HEK293T (cell line): ENCODE measurements around the gene FAT2.

Experiments
- CTCF ChIA-PET: fragments of 350-600 bp; formaldehyde crosslinking; extraction: SDS; loops from one replicate; lab custom pipeline; 2021; ENCODE audit warnings: antibody characterized with exemption, inconsistent platforms; lab: Yijun Ruan, JAX
- POLR2A ChIA-PET: fragments of 350-600 bp; formaldehyde crosslinking; extraction: SDS; loops from one replicate; lab custom pipeline; 2020; ENCODE audit warnings: antibody characterized with exemption, inconsistent platforms; lab: Yijun Ruan, JAX
- DNase-seq: peaks from one replicate; pipeline ENCODE4 v3.0.0; 2012; ENCODE audit warnings: mixed read lengths; ENCODE audit errors: extremely low spot score
- ARNT ChIP-seq: fragments of 450-650 bp; IDR thresholded peaks from 2 replicates; pipeline ENCODE4 v1.6.1; 2017; ENCODE audit warnings: mild to moderate bottlenecking
- BHLHE40 ChIP-seq: fragments of 450-650 bp; IDR thresholded peaks from 2 replicates; pipeline ENCODE4 v1.6.1; 2016; ENCODE audit warnings: mild to moderate bottlenecking, moderate library complexity, borderline replicate concordance
- CTBP1 ChIP-seq: fragments of 450-650 bp; IDR thresholded peaks from 2 replicates; pipeline ENCODE4 v1.6.1; 2016; ENCODE audit warnings: borderline replicate concordance
- ELF4 ChIP-seq: fragments of 450-650 bp; IDR thresholded peaks from 2 replicates; pipeline ENCODE4 v1.6.1; 2017; ENCODE audit warnings: antibody characterized with exemption
- FOXA1 ChIP-seq: fragments of 450-650 bp; IDR thresholded peaks from 2 replicates; pipeline ENCODE4 v1.6.1; 2016; ENCODE audit warnings: mild to moderate bottlenecking
- FOXK2 ChIP-seq: fragments of 450-650 bp; IDR thresholded peaks from 2 replicates; pipeline ENCODE4 v1.6.1; 2016; ENCODE audit warnings: mild to moderate bottlenecking
- FOXM1 ChIP-seq: fragments of 450-650 bp; IDR thresholded peaks from 2 replicates; pipeline ENCODE4 v1.6.1; 2017; ENCODE audit warnings: mild to moderate bottlenecking, borderline replicate concordance
- HDGF ChIP-seq: fragments of 450-650 bp; IDR thresholded peaks from 2 replicates; pipeline ENCODE4 v1.6.1; 2017; ENCODE audit warnings: antibody characterized with exemption, borderline replicate concordance
- L3MBTL2 ChIP-seq: fragments of 450-650 bp; conservative IDR thresholded peaks from 2 replicates; pipeline ENCODE4 v1.6.1; 2016; ENCODE audit warnings: mild to moderate bottlenecking
- LEF1 ChIP-seq: fragments of 450-650 bp; IDR thresholded peaks from 2 replicates; pipeline ENCODE4 v1.6.1; 2017; ENCODE audit warnings: mild to moderate bottlenecking, borderline replicate concordance
- NFRKB ChIP-seq: fragments of 450-650 bp; IDR thresholded peaks from 2 replicates; pipeline ENCODE4 v1.6.1; 2016; ENCODE audit warnings: mild to moderate bottlenecking, moderate library complexity
- PKNOX1 ChIP-seq: fragments of 450-650 bp; IDR thresholded peaks from 2 replicates; pipeline ENCODE4 v1.6.1; 2016
- SP1 ChIP-seq: fragments of 450-650 bp; IDR thresholded peaks from 2 replicates; pipeline ENCODE4 v1.6.1; 2017
- SUZ12 ChIP-seq: fragments of 450-650 bp; IDR thresholded peaks from 2 replicates; pipeline ENCODE4 v1.6.1; 2016; ENCODE audit warnings: mild to moderate bottlenecking
- TARDBP ChIP-seq: fragments of 450-650 bp; IDR thresholded peaks from 2 replicates; pipeline ENCODE4 v1.6.1; 2016
- ZNF384 ChIP-seq: fragments of 450-650 bp; IDR thresholded peaks from 2 replicates; pipeline ENCODE4 v1.6.1; 2016

FAT2 gene

GRCh38 chr5:151632524-151632923 is 41.4 kb upstream of the FAT2 start:
- ChIA-PET POLR2A (no interaction called here), CTCF (interaction anchor here (2.5 kb wide), 1 partner anchor 19 kb away, joined by 10 read pairs; no protein-coding TSS in a partner anchor)

GRCh38 chr5:151631941-151632340 is 40.8 kb upstream of the FAT2 start:
- ChIA-PET POLR2A (no interaction called here), CTCF (interaction anchor here (2.5 kb wide), 1 partner anchor 20 kb away, joined by 10 read pairs; no protein-coding TSS in a partner anchor)
- no peak for DNase-seq
- TF ChIP-seq ELF4 (no peak), FOXA1 (no peak)

More at GRCh38 chr5:151632524-151632923, 41.4 kb upstream of the FAT2 start:
- TF ChIP-seq ZNF384 (no peak), SUZ12 (no peak), ELF4 (no peak), HDGF (no peak), FOXK2 (no peak), FOXM1 (no peak), CTBP1 (no peak), NFRKB (no peak), BHLHE40 (no peak), ARNT (no peak), PKNOX1 (no peak), FOXA1 (no peak), SP1 (no peak)
- no peak for DNase-seq

- no peak for TF ChIP-seq SUZ12
- TF ChIP-seq HDGF, result no peak
- TF ChIP-seq FOXM1, result no peak
- TF ChIP-seq LEF1, result no peak
- TF ChIP-seq FOXK2, result no peak
- no peak for TF ChIP-seq BHLHE40
- TF ChIP-seq CTBP1, result no peak
- no peak for TF ChIP-seq ELF4
- TF ChIP-seq NFRKB, result no peak
- TF ChIP-seq ARNT, result no peak
- no peak for TF ChIP-seq FOXA1
- TF ChIP-seq PKNOX1, result no peak
- no peak for TF ChIP-seq SP1
- no peak for TF ChIP-seq L3MBTL2
- no peak for TF ChIP-seq TARDBP
- TF ChIP-seq ZNF384, result no peak
- ChIA-PET CTCF (no interaction called here), POLR2A (no interaction called here)
- no peak for DNase-seq
Measured at GRCh38 chr5:151630088-151630487, 39.0 kb upstream of the FAT2 start.

GRCh38 chr5:151628112-151628823 is 37.1 kb upstream of the FAT2 start:
- TF ChIP-seq TARDBP, result no peak
- no peak for TF ChIP-seq CTBP1
- no peak for TF ChIP-seq BHLHE40
- no peak for TF ChIP-seq L3MBTL2
- no peak for TF ChIP-seq LEF1
- no peak for TF ChIP-seq SP1
- no peak for TF ChIP-seq SUZ12
- TF ChIP-seq PKNOX1, result no peak
- CTCF ChIA-PET, result interaction anchor here (1.0 kb wide), 1 partner anchor 24 kb away, joined by 3 read pairs; no protein-coding TSS in a partner anchor
- DNase-seq, result no peak
- POLR2A ChIA-PET, result no interaction called here

GRCh38 chr5:151627650-151628049 is 36.5 kb upstream of the FAT2 start:
- TF ChIP-seq LEF1, result no peak
- TF ChIP-seq HDGF, result no peak
- no peak for TF ChIP-seq NFRKB
- TF ChIP-seq L3MBTL2, result no peak
- TF ChIP-seq PKNOX1, result no peak
- no peak for TF ChIP-seq BHLHE40
- no peak for TF ChIP-seq FOXA1
- no peak for TF ChIP-seq TARDBP
- no peak for TF ChIP-seq CTBP1
- no peak for TF ChIP-seq ARNT
- TF ChIP-seq SP1, result no peak
- ChIA-PET POLR2A (no interaction called here), CTCF (interaction anchor here (1.0 kb wide), 1 partner anchor 25 kb away, joined by 3 read pairs; no protein-coding TSS in a partner anchor)
- no peak for DNase-seq

- DNase-seq, result no peak
- POLR2A ChIA-PET, result no interaction called here
- CTCF ChIA-PET, result no interaction called here
- no peak for TF ChIP-seq TARDBP
- TF ChIP-seq L3MBTL2, result no peak
- no peak for TF ChIP-seq SP1
- TF ChIP-seq FOXA1, result no peak
- no peak for TF ChIP-seq CTBP1
- TF ChIP-seq PKNOX1, result no peak
- TF ChIP-seq FOXM1, result no peak
- TF ChIP-seq FOXK2, result no peak
- no peak for TF ChIP-seq ELF4
- TF ChIP-seq ZNF384, result no peak
- TF ChIP-seq BHLHE40, result no peak
- no peak for TF ChIP-seq LEF1
- no peak for TF ChIP-seq SUZ12
- TF ChIP-seq HDGF, result no peak
- no peak for TF ChIP-seq ARNT
Measured at GRCh38 chr5:151625285-151625684, 34.2 kb upstream of the FAT2 start.
